Measurements from ENCODE around the gene PLAC9.
"Not testable (repeated sequence)": the region's sequence is repeated elsewhere in the genome, so short reads cannot be mapped to it uniquely, and the experiment has no call there.

The PLAC9 gene

DNA sequence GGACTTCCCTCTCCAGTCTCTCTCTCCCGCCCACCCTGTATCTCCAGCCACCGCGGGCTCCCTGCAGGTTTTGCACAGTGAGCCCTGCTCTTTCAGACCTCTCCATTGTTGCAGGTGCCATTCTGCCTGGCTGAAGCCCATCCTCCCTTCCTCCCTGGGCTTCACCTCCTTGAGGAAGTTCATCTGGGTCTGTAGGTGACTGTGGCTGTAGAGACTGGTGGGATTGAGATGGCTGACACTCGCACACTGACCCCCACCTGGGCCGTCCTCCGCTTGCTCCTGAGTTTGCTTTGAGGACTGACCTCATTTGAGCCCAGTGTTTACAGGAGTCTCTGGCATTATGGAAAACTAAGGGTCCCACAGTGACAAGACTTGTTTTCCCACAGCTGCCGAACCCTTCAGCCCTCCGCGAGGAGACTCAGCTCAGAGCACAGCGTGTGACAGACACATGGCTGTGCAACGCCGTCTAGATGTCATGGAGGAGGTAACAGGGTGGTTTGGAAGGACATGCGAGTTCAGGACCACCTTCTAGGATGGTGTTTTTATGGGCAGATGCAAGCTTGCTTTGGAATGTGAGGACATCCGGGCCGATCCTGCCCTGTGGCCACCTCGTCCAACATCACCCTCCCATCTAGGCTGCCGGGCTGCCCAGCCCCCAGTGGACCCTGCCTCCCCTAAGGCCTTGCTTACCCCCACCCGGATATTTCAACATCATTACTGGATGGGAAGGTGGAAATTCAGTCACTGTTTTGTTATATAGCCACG lies 9.3 kb downstream of the PLAC9 start:
- no peak overlapping the region for H3K9ac ChIP-seq (ENCODE audit: low read depth, low read length)
- H3K9me3 ChIP-seq (ENCODE audit: control insufficient read depth, insufficient read depth, low read length): no peaks in the 10 kb centered on the region
- no peaks in the 10 kb centered on the region for H3K4me1 ChIP-seq (ENCODE audit: control insufficient read depth, insufficient read depth, low read length)
- no peaks in the 10 kb centered on the region for H3K36me3 ChIP-seq (ENCODE audit: control insufficient read depth, insufficient read depth, low read length)
- no peak overlapping the region for H3K4me3 ChIP-seq (ENCODE audit: low read depth, low read length)
- H3K27me3 ChIP-seq (ENCODE audit: control insufficient read depth, insufficient read depth, low read length): peaks cover 12% of the 10 kb centered on the region

- peaks cover 12% of the 10 kb centered on the region for H3K27me3 ChIP-seq (ENCODE audit: control insufficient read depth, insufficient read depth, low read length)
- no peaks in the 10 kb centered on the region for H3K9me3 ChIP-seq (ENCODE audit: control insufficient read depth, insufficient read depth, low read length)
- H3K9ac ChIP-seq (ENCODE audit: low read depth, low read length): no peak overlapping the region
- no peaks in the 10 kb centered on the region for H3K4me1 ChIP-seq (ENCODE audit: control insufficient read depth, insufficient read depth, low read length)
- peak overlapping the region; percentile 35 for H3K4me3 ChIP-seq (ENCODE audit: low read depth, low read length)
- no peaks in the 10 kb centered on the region for H3K36me3 ChIP-seq (ENCODE audit: control insufficient read depth, insufficient read depth, low read length)
These were observed 11.7 kb downstream of the PLAC9 start for GRCh38 chr10:80144067-80144695.

DNA sequence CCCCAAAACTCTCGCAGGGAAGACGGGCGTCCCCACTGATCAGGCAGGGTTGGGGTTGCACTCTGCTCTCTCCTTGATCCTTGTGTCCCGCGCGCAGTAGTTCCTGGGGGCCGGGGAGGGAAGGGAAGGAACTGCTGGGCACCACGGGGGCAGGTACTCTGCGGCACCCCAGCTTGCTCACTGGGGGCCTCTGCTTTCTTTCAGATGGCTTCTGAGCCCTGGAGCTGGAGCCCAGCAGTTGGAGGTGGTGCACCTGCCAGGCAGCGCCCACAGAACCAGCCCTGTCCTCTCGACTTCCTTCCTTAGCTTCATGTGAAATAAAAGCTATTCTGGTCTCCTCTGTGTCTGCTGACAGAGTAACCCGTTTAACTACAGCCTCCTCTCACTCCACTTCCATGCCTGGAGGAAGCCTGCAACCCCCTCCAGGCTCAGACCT lies 12.2 kb downstream of the PLAC9 start:
- H3K4me3 ChIP-seq (ENCODE audit: low read depth, low read length): peak overlapping the region; percentile 35
- H3K9ac ChIP-seq (ENCODE audit: low read depth, low read length): no peak overlapping the region
- H3K36me3 ChIP-seq (ENCODE audit: control insufficient read depth, insufficient read depth, low read length): no peaks in the 10 kb centered on the region
- no peaks in the 10 kb centered on the region for H3K9me3 ChIP-seq (ENCODE audit: control insufficient read depth, insufficient read depth, low read length)
- H3K4me1 ChIP-seq (ENCODE audit: control insufficient read depth, insufficient read depth, low read length): no peaks in the 10 kb centered on the region
- H3K27me3 ChIP-seq (ENCODE audit: control insufficient read depth, insufficient read depth, low read length): peaks cover 12% of the 10 kb centered on the region

GRCh38 chr10:80145406-80146308 lies 13.1 kb downstream of the PLAC9 start:
- H3K9me3 ChIP-seq (ENCODE audit: control insufficient read depth, insufficient read depth, low read length); H3K4me1 ChIP-seq (ENCODE audit: control insufficient read depth, insufficient read depth, low read length); H3K9ac ChIP-seq (ENCODE audit: low read depth, low read length); H3K36me3 ChIP-seq (ENCODE audit: control insufficient read depth, insufficient read depth, low read length); H3K4me3 ChIP-seq (ENCODE audit: low read depth, low read length): not testable (repeated sequence)
- H3K27me3 ChIP-seq (ENCODE audit: control insufficient read depth, insufficient read depth, low read length): peaks cover 12% of the 10 kb centered on the region

- Histone ChIP-seq H3K9ac (ENCODE audit: low read depth, low read length) (no peak overlapping the region), H3K4me3 (ENCODE audit: low read depth, low read length) (no peak overlapping the region), H3K27me3 (ENCODE audit: control insufficient read depth, insufficient read depth, low read length) (peaks cover 12% of the 10 kb centered on the region), H3K36me3 (ENCODE audit: control insufficient read depth, insufficient read depth, low read length) (no peaks in the 10 kb centered on the region), H3K9me3 (ENCODE audit: control insufficient read depth, insufficient read depth, low read length) (no peaks in the 10 kb centered on the region), H3K4me1 (ENCODE audit: control insufficient read depth, insufficient read depth, low read length) (no peaks in the 10 kb centered on the region)
These were observed 14.4 kb downstream of the PLAC9 start for GRCh38 chr10:80146918-80147317.

- Histone ChIP-seq H3K4me1 (ENCODE audit: control insufficient read depth, insufficient read depth, low read length) (no peaks in the 10 kb centered on the region), H3K9ac (ENCODE audit: low read depth, low read length) (no peak overlapping the region), H3K9me3 (ENCODE audit: control insufficient read depth, insufficient read depth, low read length) (no peaks in the 10 kb centered on the region), H3K27me3 (ENCODE audit: control insufficient read depth, insufficient read depth, low read length) (peaks cover 12% of the 10 kb centered on the region), H3K4me3 (ENCODE audit: low read depth, low read length) (no peak overlapping the region), H3K36me3 (ENCODE audit: control insufficient read depth, insufficient read depth, low read length) (no peaks in the 10 kb centered on the region)
These were observed 15.8 kb downstream of the PLAC9 start for GRCh38 chr10:80148166-80148805.

DNA sequence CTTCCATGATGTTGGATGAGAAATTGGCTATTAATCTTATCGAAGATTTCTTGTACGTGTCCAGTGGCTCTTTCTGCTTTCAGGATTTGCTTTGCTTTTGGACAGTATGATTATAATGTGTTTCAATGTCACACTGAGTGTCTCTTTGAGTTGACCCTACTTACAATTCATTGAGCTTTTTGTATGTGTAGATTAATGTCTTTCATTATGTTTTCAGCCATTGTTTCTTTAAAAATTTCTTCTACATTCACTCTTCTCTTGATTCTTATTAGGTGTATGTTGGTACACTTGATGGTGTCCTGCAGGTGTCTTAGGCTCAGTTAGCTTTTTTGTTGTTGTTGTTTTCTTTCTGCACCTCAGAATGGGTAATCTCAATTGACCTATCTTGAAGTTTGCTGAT lies 16.6 kb downstream of the PLAC9 start:
- Histone ChIP-seq H3K9me3 (ENCODE audit: control insufficient read depth, insufficient read depth, low read length) (no peaks in the 10 kb centered on the region), H3K27me3 (ENCODE audit: control insufficient read depth, insufficient read depth, low read length) (peaks cover 8% of the 10 kb centered on the region), H3K4me1 (ENCODE audit: control insufficient read depth, insufficient read depth, low read length) (no peaks in the 10 kb centered on the region), H3K9ac (ENCODE audit: low read depth, low read length) (no peak overlapping the region), H3K36me3 (ENCODE audit: control insufficient read depth, insufficient read depth, low read length) (no peaks in the 10 kb centered on the region), H3K4me3 (ENCODE audit: low read depth, low read length) (no peak overlapping the region)

GRCh38 chr10:80150172-80150571 lies 17.6 kb downstream of the PLAC9 start:
- Histone ChIP-seq H3K36me3 (ENCODE audit: control insufficient read depth, insufficient read depth, low read length) (peaks cover 3% of the 10 kb centered on the region), H3K27me3 (ENCODE audit: control insufficient read depth, insufficient read depth, low read length) (peaks cover 2% of the 10 kb centered on the region)

DNA sequence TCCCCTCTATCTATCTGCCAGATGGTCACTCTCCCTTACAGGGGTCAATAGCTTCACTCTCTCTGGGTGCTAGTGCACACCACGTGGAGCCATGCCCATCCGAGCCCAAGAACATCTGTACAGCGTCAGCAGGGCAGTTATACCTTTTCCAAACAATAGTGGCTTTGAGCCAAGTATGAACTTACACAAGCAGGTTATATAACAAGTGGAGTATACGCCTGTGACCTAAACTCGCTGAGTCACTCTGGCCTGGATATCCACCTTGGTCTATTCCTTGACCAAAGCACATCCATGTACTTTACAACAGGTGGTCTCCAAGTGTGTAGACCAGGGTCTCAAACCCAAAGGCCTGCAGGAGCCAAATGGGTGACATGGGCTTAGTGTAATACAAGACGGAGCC lies 20.3 kb downstream of the PLAC9 start:
- H3K27me3 ChIP-seq (ENCODE audit: control insufficient read depth, insufficient read depth, low read length): no peaks in the 10 kb centered on the region
- no peak overlapping the region for H3K9ac ChIP-seq (ENCODE audit: low read depth, low read length)
- peaks cover 17% of the 10 kb centered on the region for H3K36me3 ChIP-seq (ENCODE audit: control insufficient read depth, insufficient read depth, low read length)
- H3K4me3 ChIP-seq (ENCODE audit: low read depth, low read length): no peak overlapping the region
- no peaks in the 10 kb centered on the region for H3K9me3 ChIP-seq (ENCODE audit: control insufficient read depth, insufficient read depth, low read length)
- no peaks in the 10 kb centered on the region for H3K4me1 ChIP-seq (ENCODE audit: control insufficient read depth, insufficient read depth, low read length)

More at GRCh38 chr10:80150172-80150571, 17.6 kb downstream of the PLAC9 start:
- Histone ChIP-seq H3K9me3 (ENCODE audit: control insufficient read depth, insufficient read depth, low read length) (no peaks in the 10 kb centered on the region), H3K4me1 (ENCODE audit: control insufficient read depth, insufficient read depth, low read length) (no peaks in the 10 kb centered on the region), H3K9ac (ENCODE audit: low read depth, low read length) (no peak overlapping the region), H3K4me3 (ENCODE audit: low read depth, low read length) (no peak overlapping the region)

DNA sequence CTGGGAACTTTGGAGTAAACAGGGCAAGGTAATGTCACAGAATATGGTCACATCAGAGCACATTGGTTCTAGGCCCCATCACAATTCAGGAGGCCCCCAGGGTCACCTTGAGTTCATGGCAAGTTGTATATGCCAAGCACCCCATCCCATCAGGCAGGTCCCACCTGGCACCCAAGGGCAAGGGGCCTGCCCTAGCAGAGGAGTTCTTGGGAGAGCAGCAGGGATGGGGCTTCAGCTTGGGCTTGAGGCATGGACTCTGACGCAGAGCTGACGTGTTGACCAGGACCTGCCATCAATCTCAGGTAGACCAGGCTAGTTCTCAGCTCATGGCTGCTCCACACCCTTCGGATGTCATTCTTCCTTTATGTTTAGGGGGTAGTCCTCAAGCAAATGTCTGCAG lies 20.9 kb downstream of the PLAC9 start:
- Histone ChIP-seq H3K9me3 (ENCODE audit: control insufficient read depth, insufficient read depth, low read length) (no peaks in the 10 kb centered on the region), H3K9ac (ENCODE audit: low read depth, low read length) (no peak overlapping the region), H3K27me3 (ENCODE audit: control insufficient read depth, insufficient read depth, low read length) (no peaks in the 10 kb centered on the region), H3K36me3 (ENCODE audit: control insufficient read depth, insufficient read depth, low read length) (peaks cover 24% of the 10 kb centered on the region), H3K4me3 (ENCODE audit: low read depth, low read length) (no peak overlapping the region), H3K4me1 (ENCODE audit: control insufficient read depth, insufficient read depth, low read length) (no peaks in the 10 kb centered on the region)

- Histone ChIP-seq H3K4me1 (ENCODE audit: control insufficient read depth, insufficient read depth, low read length) (no peaks in the 10 kb centered on the region), H3K36me3 (ENCODE audit: control insufficient read depth, insufficient read depth, low read length) (peaks cover 24% of the 10 kb centered on the region), H3K9me3 (ENCODE audit: control insufficient read depth, insufficient read depth, low read length) (no peaks in the 10 kb centered on the region), H3K4me3 (ENCODE audit: low read depth, low read length) (no peak overlapping the region), H3K9ac (ENCODE audit: low read depth, low read length) (no peak overlapping the region), H3K27me3 (ENCODE audit: control insufficient read depth, insufficient read depth, low read length) (no peaks in the 10 kb centered on the region)
These were observed 22.1 kb downstream of the PLAC9 start for GRCh38 chr10:80154626-80154977.
